HUES6 (cell line): ENCODE measurements around the gene ANKRD31.

Source experiments
- H3K27ac ChIP-seq: 2 replicates; pipeline ENCODE4 v1.7.0; 2013; ENCODE audit warnings: low read depth, mild to moderate bottlenecking, low read length, inconsistent platforms
- H3K27me3 ChIP-seq: 2 replicates; pipeline ENCODE4 v1.6.1; 2013; ENCODE audit warnings: low read length; ENCODE audit not compliant: control insufficient read depth, insufficient read depth
- H3K36me3 ChIP-seq: 2 replicates; pipeline ENCODE4 v1.6.1; 2013; ENCODE audit warnings: low read length; ENCODE audit not compliant: control insufficient read depth, insufficient read depth
- H3K4me1 ChIP-seq: 2 replicates; pipeline ENCODE4 v1.6.1; 2013; ENCODE audit warnings: low read length; ENCODE audit not compliant: control insufficient read depth, insufficient read depth
- H3K4me3 ChIP-seq: 2 replicates; pipeline ENCODE4 v1.5.1; 2013; ENCODE audit warnings: low read depth, low read length
- H3K9ac ChIP-seq: one replicate; pipeline ENCODE4 v1.6.1; 2013; ENCODE audit warnings: mild to moderate bottlenecking, low read length
- H3K9me3 ChIP-seq: 2 replicates; pipeline ENCODE4 v1.6.1; 2013; ENCODE audit warnings: low read depth, low read length; ENCODE audit not compliant: control insufficient read depth, insufficient read depth

The ANKRD31 gene

DNA sequence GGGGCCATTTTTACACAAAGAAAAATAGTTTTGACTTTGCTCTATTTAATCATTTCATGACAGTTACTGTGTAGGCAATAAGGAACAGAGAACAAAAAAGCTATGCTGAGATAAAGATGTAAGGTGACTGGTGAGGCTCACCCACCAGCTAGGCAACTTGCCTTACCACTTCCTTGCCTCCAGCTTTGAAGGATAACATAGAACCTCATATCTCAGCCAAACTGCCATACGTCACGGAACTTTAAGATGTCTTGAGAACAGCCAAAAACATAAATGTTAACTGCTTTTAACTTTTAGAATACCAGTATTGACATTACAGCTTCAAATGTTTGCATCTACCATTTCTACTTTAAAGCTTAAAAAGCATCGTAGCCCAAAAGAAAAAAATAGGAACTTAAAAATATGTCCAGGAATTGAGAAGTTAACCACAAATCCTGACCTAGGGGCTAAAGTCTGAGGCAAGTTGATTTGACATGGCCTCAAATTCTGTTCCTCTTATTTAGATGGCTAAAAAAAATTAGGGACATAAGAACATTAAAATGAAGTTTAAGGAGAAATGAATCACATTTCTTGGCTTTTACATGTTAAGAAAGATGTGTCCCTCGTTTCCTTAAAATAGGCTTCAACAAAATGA lies 176.6 kb downstream of the ANKRD31 start:
- H3K9ac ChIP-seq: no peak overlapping the region
- H3K4me1 ChIP-seq: peaks cover 16% of the 10 kb centered on the region
- H3K27ac ChIP-seq: no peak overlapping the region
- H3K36me3 ChIP-seq: no peaks in the 10 kb centered on the region
- H3K9me3 ChIP-seq: no peaks in the 10 kb centered on the region
- no peak overlapping the region for H3K4me3 ChIP-seq
- H3K27me3 ChIP-seq: no peaks in the 10 kb centered on the region

DNA sequence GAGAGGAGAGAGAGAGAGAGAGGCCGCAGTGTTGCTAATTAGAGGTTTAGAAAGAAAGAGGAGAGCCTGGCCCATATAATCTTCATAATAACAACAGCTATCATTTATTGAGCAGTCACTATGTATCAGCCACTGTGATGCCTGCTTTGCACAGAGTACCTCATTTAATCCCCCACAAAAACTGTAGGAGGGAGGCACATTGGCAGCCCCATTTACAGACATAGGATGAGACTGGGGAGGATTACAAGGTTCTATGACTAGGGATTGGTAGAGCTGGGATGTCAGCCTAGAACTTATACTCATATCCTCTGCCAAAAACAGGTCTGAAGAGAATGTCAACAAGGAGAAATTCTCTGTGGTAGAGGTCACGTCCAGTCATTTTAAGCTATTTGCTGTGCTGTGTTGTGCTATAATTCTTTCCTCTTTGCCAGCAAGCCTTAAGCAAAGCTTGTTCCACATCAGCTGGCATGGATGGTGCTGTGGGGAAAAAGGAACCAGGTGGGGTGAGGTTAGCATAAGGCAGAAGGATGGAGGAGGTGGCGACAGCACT lies 177.6 kb downstream of the ANKRD31 start:
- peaks cover 25% of the 10 kb centered on the region for H3K4me1 ChIP-seq
- peaks cover 9% of the 10 kb centered on the region for H3K27me3 ChIP-seq
- H3K9ac ChIP-seq: no peak overlapping the region
- H3K36me3 ChIP-seq: no peaks in the 10 kb centered on the region
- no peak overlapping the region for H3K4me3 ChIP-seq
- H3K27ac ChIP-seq: no peak overlapping the region
- no peaks in the 10 kb centered on the region for H3K9me3 ChIP-seq

DNA sequence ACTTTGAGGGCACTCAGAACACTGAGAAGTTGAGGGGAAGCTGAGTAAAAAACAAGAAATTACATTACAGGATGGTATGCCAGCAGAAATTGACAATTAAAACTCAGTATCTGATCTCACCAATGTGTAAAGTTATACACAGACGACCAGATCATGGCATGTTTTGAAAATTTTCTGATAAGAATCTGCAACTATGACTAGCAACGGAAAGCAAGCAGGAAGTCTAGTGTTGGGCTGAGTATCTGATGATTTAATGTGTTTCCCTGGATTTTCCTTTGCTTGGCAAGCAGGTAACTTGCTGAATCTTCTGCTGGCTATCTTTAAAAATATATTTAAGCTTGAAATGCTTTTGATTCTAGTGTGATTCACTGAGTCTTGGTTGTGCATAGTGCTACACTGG lies 179.1 kb downstream of the ANKRD31 start:
- H3K27ac ChIP-seq: no peak overlapping the region
- no peak overlapping the region for H3K4me3 ChIP-seq
- H3K27me3 ChIP-seq: peaks cover 24% of the 10 kb centered on the region
- H3K4me1 ChIP-seq: peaks cover 25% of the 10 kb centered on the region
- no peaks in the 10 kb centered on the region for H3K36me3 ChIP-seq
- H3K9ac ChIP-seq: no peak overlapping the region
- H3K9me3 ChIP-seq: no peaks in the 10 kb centered on the region

DNA sequence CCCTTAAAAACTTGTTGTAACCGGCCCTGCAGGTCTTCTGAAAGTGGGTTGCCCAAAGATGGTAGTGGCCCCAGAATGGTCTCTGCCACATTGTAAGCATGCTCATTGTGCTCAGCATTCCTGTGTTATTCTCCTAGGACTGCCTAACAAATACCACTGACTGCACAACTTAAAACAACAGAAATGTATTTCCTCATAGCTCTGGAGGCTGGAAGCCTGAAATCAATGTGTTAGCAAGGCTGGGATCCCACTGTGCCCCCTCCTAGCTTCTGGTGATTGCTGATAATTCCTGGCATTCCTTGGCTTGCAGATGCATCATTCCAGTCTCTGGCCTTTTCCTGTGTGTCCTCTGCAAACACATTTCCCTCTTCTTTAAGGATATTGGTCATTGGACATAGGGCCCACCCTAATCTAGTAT lies 180.9 kb downstream of the ANKRD31 start:
- peaks cover 37% of the 10 kb centered on the region for H3K4me1 ChIP-seq
- peak overlapping the region; percentile 74 for H3K9ac ChIP-seq
- no peaks in the 10 kb centered on the region for H3K9me3 ChIP-seq
- peak overlapping the region; percentile 5; the same call in 1 of the 2 replicates for H3K4me3 ChIP-seq
- H3K27ac ChIP-seq: peak overlapping the region; percentile 64; the same call in 1 of the 2 replicates
- no peaks in the 10 kb centered on the region for H3K36me3 ChIP-seq
- H3K27me3 ChIP-seq: peaks cover 43% of the 10 kb centered on the region

DNA sequence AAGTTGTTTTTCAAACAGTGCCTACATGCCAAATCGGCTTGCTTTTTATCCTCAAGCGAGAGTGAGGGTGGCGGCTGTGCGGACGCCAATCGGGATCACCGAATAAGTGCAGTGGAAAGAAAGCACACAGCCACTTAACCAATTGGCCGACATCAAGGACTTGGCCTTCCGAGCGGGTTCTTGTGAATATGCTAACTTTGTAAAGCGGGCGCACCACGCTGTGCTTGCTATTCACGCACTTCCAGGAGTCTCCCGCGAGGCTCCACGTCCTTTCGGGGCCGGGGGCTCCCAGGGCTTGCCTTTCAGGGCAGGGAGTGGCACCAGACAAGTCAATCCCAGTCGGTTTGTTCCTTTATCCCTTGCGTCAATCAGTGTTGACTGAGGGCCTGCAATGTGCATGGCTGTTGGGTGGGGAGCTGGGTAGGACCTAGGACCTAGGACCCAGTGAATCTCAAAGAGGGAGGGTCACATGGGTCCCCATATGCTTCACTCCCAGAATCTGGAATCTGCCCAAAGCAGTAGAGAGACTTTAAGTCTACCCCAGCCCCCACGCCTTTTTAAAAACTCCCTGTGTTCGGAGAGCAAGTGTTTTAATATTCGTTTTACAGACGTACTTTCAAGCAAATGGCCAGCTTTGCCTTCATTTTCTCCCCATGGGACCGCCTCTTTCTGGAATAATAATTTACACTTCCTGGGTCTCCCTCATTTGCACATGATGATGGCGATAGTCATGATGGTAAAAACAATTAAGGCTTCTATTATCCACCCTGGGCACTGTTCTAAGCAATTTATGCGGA lies 182.3 kb downstream of the ANKRD31 start:
- Histone ChIP-seq H3K4me1 (peaks cover 48% of the 10 kb centered on the region), H3K9ac (peak overlapping the region; percentile 94), H3K27me3 (peaks cover 45% of the 10 kb centered on the region), H3K27ac (peak overlapping the region; percentile 63; the same call in 1 of the 2 replicates), H3K9me3 (no peaks in the 10 kb centered on the region), H3K4me3 (peak overlapping the region; percentile 86), H3K36me3 (no peaks in the 10 kb centered on the region)

DNA sequence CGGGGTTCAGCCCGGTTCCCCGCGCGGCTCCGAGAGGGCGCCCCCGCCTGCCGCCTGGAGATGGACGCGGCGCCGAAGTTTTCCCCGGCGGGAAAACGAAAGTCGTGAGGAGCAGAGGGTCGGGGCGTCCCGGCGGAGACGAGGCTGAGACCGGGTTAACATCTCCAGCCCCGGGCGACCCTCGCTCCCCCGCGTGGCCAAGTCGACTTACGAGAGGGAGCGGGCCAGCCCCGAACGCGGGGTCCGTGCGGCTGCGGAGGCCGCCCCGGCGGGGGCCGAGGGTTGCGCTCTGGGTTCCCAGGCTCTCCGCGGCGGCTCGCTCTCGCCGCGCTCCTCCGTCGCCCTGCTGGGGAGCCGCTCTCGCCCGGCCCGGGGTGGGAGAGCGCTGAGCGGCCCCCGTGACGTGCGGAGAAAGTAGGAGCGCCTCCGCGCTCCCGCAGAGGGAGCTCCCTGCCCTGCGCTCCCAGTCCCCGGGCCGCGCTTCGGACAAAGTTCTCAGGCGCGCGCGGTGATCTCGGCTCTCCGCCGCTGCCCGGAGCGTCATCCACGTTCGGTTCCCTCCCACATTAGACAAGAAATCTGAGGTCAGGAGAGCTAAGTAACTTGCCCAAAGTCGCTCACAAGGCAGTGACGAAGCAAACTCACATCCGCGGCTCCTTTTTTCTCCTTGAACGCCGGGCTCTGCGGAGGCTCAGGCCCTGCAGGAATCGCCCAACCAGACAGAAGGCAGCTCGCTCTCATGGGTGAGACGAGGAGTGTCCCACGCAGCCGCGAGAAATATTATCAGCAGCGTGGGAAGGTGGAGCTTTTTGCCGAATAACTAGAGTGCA lies 183.2 kb downstream of the ANKRD31 start:
- peaks cover 45% of the 10 kb centered on the region for H3K27me3 ChIP-seq
- peak overlapping the region; percentile 86 for H3K4me3 ChIP-seq
- H3K36me3 ChIP-seq: no peaks in the 10 kb centered on the region
- no peaks in the 10 kb centered on the region for H3K9me3 ChIP-seq
- peak overlapping the region; percentile 63; the same call in 1 of the 2 replicates for H3K27ac ChIP-seq
- peak overlapping the region; percentile 94 for H3K9ac ChIP-seq
- H3K4me1 ChIP-seq: peaks cover 48% of the 10 kb centered on the region

DNA sequence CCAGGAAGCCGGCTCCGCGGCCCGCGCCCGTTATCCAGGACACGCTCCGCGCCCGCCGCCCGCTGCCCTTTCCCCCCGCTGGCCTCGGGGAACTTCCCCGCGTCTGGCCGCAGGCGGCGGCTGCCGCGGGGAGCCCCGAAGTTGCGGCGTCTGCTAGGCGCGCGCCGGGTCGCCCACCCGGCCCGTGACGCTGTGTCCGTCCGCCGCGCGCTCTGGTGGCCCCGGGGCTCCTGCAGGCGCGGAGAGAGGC lies 183.7 kb downstream of the ANKRD31 start:
- H3K4me3 ChIP-seq: peak overlapping the region; percentile 86
- H3K36me3 ChIP-seq: no peaks in the 10 kb centered on the region
- peak overlapping the region; percentile 94 for H3K9ac ChIP-seq
- H3K9me3 ChIP-seq: no peaks in the 10 kb centered on the region
- peaks cover 48% of the 10 kb centered on the region for H3K4me1 ChIP-seq
- no peak overlapping the region for H3K27ac ChIP-seq
- peaks cover 45% of the 10 kb centered on the region for H3K27me3 ChIP-seq

DNA sequence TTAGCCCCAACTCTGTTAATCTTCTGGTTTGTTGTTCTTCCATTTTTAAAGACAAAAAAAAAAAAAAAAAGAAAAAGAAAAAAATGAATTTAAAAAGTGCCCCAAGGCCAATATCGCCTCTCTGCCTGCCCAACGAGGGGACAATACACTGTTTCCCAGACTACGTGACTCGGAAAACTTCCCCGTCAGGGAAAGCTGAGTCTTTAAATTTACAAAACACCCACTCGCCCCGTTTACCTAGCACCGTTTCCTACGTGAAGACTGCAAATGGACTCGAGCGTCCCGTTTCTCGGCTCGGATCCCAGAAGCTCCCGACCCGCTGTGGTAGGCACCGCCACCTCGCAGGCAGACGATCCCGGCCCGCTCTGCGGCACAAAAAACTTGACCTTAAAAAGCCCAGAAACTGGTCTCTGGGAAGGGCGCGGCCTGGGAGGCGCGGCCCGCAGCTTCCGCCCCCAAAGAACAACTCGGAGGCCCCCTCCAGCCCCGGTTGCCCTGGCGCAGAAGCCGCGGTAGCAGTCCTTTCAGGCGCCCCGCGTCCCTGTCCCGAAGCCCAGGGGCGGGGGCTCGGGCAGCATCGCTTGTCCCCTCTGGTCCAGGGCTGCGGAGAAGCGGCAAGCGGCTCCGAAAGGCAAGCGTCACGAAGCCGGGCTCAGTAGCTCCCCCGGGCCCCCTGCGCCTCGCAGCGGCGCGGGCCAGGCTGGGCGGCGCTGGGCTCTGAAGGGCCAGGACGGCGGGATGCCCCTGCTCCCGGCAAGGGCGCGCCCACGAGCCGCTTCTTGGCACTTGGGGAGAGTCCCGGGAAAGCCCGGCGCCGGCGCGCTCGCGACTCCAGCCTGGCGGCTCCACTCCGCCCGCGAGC lies 184.3 kb downstream of the ANKRD31 start, which contains the start of gene GCNT4:
TSS of gene GCNT4 (minus strand) at position 367 of the 862 bp plus-strand sequence. CDS start 22,521 bp downstream, outside the sequence.
- H3K4me1 ChIP-seq: peaks cover 48% of the 10 kb centered on the region
- no peaks in the 10 kb centered on the region for H3K9me3 ChIP-seq
- peak within 1 kb of the TSS; percentile 94 for H3K9ac ChIP-seq
- peak within 1 kb of the TSS; percentile 86 for H3K4me3 ChIP-seq
- H3K27me3 ChIP-seq: peaks cover 45% of the 10 kb centered on the region
- peak within 1 kb of the TSS; percentile 63; the same call in 1 of the 2 replicates for H3K27ac ChIP-seq
- no peaks in the 10 kb centered on the region; the same call in 1 of the 2 replicates for H3K36me3 ChIP-seq

DNA sequence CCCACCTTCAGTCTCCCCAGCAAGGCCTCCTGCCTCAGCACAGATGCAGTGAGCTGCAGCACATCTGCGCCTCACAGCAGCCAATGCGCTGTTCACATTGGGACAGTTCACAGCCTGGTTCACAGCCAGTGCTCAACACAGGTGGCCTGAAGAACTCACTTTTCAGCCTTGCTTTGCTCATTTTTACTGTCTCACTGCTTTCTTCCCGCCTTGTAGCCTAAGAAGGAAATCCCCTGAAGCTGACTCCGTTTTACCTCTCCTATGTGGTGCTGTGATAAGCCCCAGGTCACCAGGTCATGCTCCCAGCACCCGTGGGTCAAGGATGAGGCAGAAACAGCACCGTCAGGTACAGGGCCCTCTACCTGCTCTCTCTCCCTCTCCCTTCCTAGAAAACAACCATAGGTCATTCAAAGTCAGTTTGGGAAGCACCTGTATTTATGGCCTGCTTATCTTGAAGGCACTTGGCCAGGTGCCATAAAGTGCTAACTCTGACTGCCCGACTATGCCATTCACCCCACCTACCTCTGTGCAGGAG lies 185.4 kb downstream of the ANKRD31 start:
- H3K36me3 ChIP-seq: peaks cover 4% of the 10 kb centered on the region; the same call in 1 of the 2 replicates
- H3K27me3 ChIP-seq: peaks cover 45% of the 10 kb centered on the region
- H3K27ac ChIP-seq: no peak overlapping the region
- H3K9me3 ChIP-seq: no peaks in the 10 kb centered on the region
- peaks cover 44% of the 10 kb centered on the region for H3K4me1 ChIP-seq
- H3K4me3 ChIP-seq: peak overlapping the region; percentile 86
- peak overlapping the region; percentile 25 for H3K9ac ChIP-seq

DNA sequence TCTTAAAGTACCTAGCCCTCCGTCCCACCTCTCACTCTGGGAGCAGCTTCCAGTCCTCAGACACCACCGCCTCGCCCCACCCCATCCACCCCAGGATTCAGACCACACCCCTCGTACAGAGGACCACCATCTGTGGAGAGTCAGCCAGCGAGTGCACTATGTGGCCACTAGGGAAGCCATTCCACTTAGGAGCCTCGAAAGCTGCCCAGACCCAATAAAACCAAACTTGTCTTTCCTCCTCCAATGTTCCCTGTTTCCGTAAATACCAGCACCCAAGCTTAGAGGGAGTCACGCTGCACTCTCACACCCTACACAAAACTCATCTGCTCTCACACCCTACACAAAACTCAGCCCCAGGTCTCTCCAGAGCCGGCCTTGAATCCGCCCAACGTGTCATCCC lies 186.3 kb downstream of the ANKRD31 start:
- H3K9me3 ChIP-seq: no peaks in the 10 kb centered on the region
- H3K9ac ChIP-seq: no peak overlapping the region
- H3K4me1 ChIP-seq: peaks cover 36% of the 10 kb centered on the region
- H3K27ac ChIP-seq: no peak overlapping the region
- H3K27me3 ChIP-seq: peaks cover 45% of the 10 kb centered on the region
- H3K4me3 ChIP-seq: 0 out of 2 replicates have a peak overlapping the region, but pooled peaks have one; percentile 1
- peaks cover 13% of the 10 kb centered on the region for H3K36me3 ChIP-seq
